GM23248 (cell line): ENCODE results near the gene CORO2A. TPM values are rescaled to one million over a fixed set of nuclear protein-coding genes. Genes with fewer than 3 reads are reported as not detected.

Experiments used
- DNase-seq: peaks from one replicate; pipeline ENCODE4 v3.0.0-alpha.2; 2015
- H2AFZ ChIP-seq: fragments of 200-600 bp; sonication (generic); 2 replicates; pipeline ENCODE4 v1.6.1; 2016; ENCODE audit warnings: antibody characterized with exemption
- H3F3A ChIP-seq: fragments of 200-600 bp; sonication (generic); 2 replicates; pipeline ENCODE4 v1.6.1; 2016; ENCODE audit warnings: mild to moderate bottlenecking, antibody characterized with exemption, mixed run types; ENCODE audit not compliant: insufficient read depth
- H3K27ac ChIP-seq: fragments of 200-600 bp; sonication (generic); 2 replicates; pipeline ENCODE4 v1.5.1; 2016; ENCODE audit warnings: mild to moderate bottlenecking
- H3K27me3 ChIP-seq: fragments of 200-600 bp; sonication (generic); replicated peaks from 2 replicates; pipeline ENCODE4 v1.6.1; 2016; ENCODE audit warnings: mild to moderate bottlenecking; ENCODE audit not compliant: insufficient read depth
- H3K36me3 ChIP-seq: fragments of 200-600 bp; sonication (generic); 2 replicates; pipeline ENCODE4 v1.6.1; 2016; ENCODE audit warnings: low read depth, mild to moderate bottlenecking
- H3K4me1 ChIP-seq: fragments of 200-600 bp; sonication (generic); 2 replicates; pipeline ENCODE4 v1.6.1; 2016; ENCODE audit warnings: mild to moderate bottlenecking; ENCODE audit not compliant: insufficient read depth
- H3K4me2 ChIP-seq: fragments of 200-600 bp; sonication (generic); one replicate; pipeline ENCODE4 v1.6.1; 2016; ENCODE audit warnings: mild to moderate bottlenecking; ENCODE audit not compliant: unreplicated experiment
- H3K4me3 ChIP-seq: fragments of 200-600 bp; sonication (generic); 2 replicates; pipeline ENCODE4 v1.5.1; 2016; ENCODE audit warnings: mild to moderate bottlenecking
- H3K79me2 ChIP-seq: fragments of 200-600 bp; sonication (generic); 2 replicates; pipeline ENCODE4 v1.6.1; 2016; ENCODE audit warnings: mild to moderate bottlenecking; ENCODE audit not compliant: insufficient read depth
- H3K9ac ChIP-seq: fragments of 200-600 bp; sonication (generic); 2 replicates; pipeline ENCODE4 v1.6.1; 2016; ENCODE audit warnings: mild to moderate bottlenecking
- H3K9me2 ChIP-seq: fragments of 200-600 bp; sonication (generic); 2 replicates; pipeline ENCODE4 v1.6.1; 2016; ENCODE audit warnings: mixed run types, mild to moderate bottlenecking, moderate library complexity; ENCODE audit not compliant: insufficient read depth
- H3K9me3 ChIP-seq: fragments of 200-600 bp; sonication (generic); one replicate; pipeline ENCODE4 v1.6.1; 2017; ENCODE audit warnings: low read depth
- H4K20me1 ChIP-seq: fragments of 200-600 bp; sonication (generic); 2 replicates; pipeline ENCODE4 v1.6.0; 2016; ENCODE audit not compliant: insufficient read depth
- EZH2 ChIP-seq: fragments of 200-600 bp; sonication (generic); IDR thresholded peaks from 2 replicates; pipeline ENCODE4 v1.6.1; 2018; ENCODE audit warnings: antibody characterized with exemption, mild to moderate bottlenecking; ENCODE audit not compliant: insufficient read depth, poor library complexity, severe bottlenecking
- EZH2phosphoT487 ChIP-seq: fragments of 200-600 bp; sonication (generic); IDR thresholded peaks from 2 replicates; pipeline ENCODE4 v1.6.1; 2018; ENCODE audit warnings: antibody characterized with exemption, moderate library complexity, mild to moderate bottlenecking, low read depth; ENCODE audit not compliant: insufficient read depth
- WGBS, 2 experiments: methylation state at CpG; one replicate each; pipeline ENCODE4 v1.1.6; 2015 to 2017; ENCODE audit warnings: low lambda C conversion rate in 2 of 2, low coverage in 1 of 2; ENCODE audit errors: missing lambda C conversion rate in 2 of 2; 5-methylcytosine and 5-hydroxymethylcytosine counted together
- in situ Hi-C: fragments of 300-500 bp; cut with MboI; formaldehyde crosslinking; loops from 2 replicates; pipeline ENCODE4 v1.15.0; 2020
- polyA plus RNA-seq: library from polyadenylated mRNA; unstranded; fragments of >200 nt; fragmentation: Nextera tagmentation; extraction: Ambion mirVana; gene quantifications from 2 replicates; pipeline ENCODE4 v1.2.1, GENCODE V29; 2016
- total RNA-seq: library from RNA; depleted of rRNA; stranded (reverse); fragments of >200 nt; shearing (Covaris generic); gene quantifications from 2 replicates; pipeline ENCODE4 v1.2.3, GENCODE V29; 2014

Gene CORO2A
- total and polyA plus RNA-seq, 2 experiments from 2014 or later, result 0.86 to 1.3 TPM

GRCh38 chr9:98097836-98098235, 94.6 kb downstream of the CORO2A start:
- Histone ChIP-seq H3K36me3 (no peaks in the 10 kb centered on the region), H3K27me3 (no peaks in the 10 kb centered on the region), H3K4me3 (no peak overlapping the region), H3K4me1 (no peaks in the 10 kb centered on the region), H3K4me2 (no peak overlapping the region), H3K9me2 (no peaks in the 10 kb centered on the region), H3K9ac (no peak overlapping the region), H3K27ac (no peak overlapping the region), H3K79me2 (no peaks in the 10 kb centered on the region), H2AFZ (no peak overlapping the region), H3F3A (no peaks in the 10 kb centered on the region), H3K9me3 (no peaks in the 10 kb centered on the region), H4K20me1 (no peaks in the 10 kb centered on the region)
- 65 to 70% methylated on average over 4 of the region's 4 CpGs for whole genome bisulfite sequencing, 2 experiments
- DNase-seq, result no peak
- in situ Hi-C loops, result no loop called here
- TF ChIP-seq EZH2 (no peak), EZH2phosphoT487 (no peak)

- Histone ChIP-seq H3K79me2 (no peaks in the 10 kb centered on the region), H3K9me2 (no peaks in the 10 kb centered on the region), H3K4me1 (no peaks in the 10 kb centered on the region), H4K20me1 (no peaks in the 10 kb centered on the region), H3K4me3 (no peak overlapping the region), H3K4me2 (no peak overlapping the region), H3K36me3 (no peaks in the 10 kb centered on the region), H3K27ac (no peak overlapping the region), H2AFZ (no peak overlapping the region), H3F3A (no peaks in the 10 kb centered on the region), H3K9ac (no peak overlapping the region), H3K9me3 (no peaks in the 10 kb centered on the region), H3K27me3 (no peaks in the 10 kb centered on the region)
- TF ChIP-seq EZH2 (no peak), EZH2phosphoT487 (no peak)
- in situ Hi-C loops, result no loop called here
- no peak for DNase-seq
- WGBS, 2 experiments, result 91 to 94% methylated on average over 5 of the region's 5 CpGs
Observed at GRCh38 chr9:98096091-98096490, 96.3 kb downstream of the CORO2A start.

- H3K27me3 ChIP-seq, result no peaks in the 10 kb centered on the region
- WGBS, 2 experiments, result 78 to 80% methylated on average over 7 of the region's 7 CpGs
- no peak overlapping the region for H3K4me3 ChIP-seq
- TF ChIP-seq EZH2 (no peak), EZH2phosphoT487 (no peak)
- no peaks in the 10 kb centered on the region for H3K9me3 ChIP-seq
- no peaks in the 10 kb centered on the region for H3K4me1 ChIP-seq
- H3K9me2 ChIP-seq, result no peaks in the 10 kb centered on the region
- H3K9ac ChIP-seq, result no peak overlapping the region
- no peaks in the 10 kb centered on the region for H3K36me3 ChIP-seq
- H2AFZ ChIP-seq, result no peak overlapping the region
- H3K79me2 ChIP-seq, result no peaks in the 10 kb centered on the region
- H3K4me2 ChIP-seq, result no peak overlapping the region
- no peaks in the 10 kb centered on the region for H3F3A ChIP-seq
- no peaks in the 10 kb centered on the region for H4K20me1 ChIP-seq
- no peak overlapping the region for H3K27ac ChIP-seq
- DNase-seq, result no peak
- in situ Hi-C loops, result no loop called here
Observed at GRCh38 chr9:98095401-98095800, 97.0 kb downstream of the CORO2A start.

- no peaks in the 10 kb centered on the region for H4K20me1 ChIP-seq
- no peaks in the 10 kb centered on the region for H3K27me3 ChIP-seq
- in situ Hi-C loops, result no loop called here
- H3K4me3 ChIP-seq, result no peak overlapping the region
- H3K9me3 ChIP-seq, result no peaks in the 10 kb centered on the region
- no peak overlapping the region for H3K4me2 ChIP-seq
- TF ChIP-seq EZH2phosphoT487 (no peak), EZH2 (no peak)
- DNase-seq, result no peak
- no peak overlapping the region for H3K27ac ChIP-seq
- WGBS, 2 experiments, result 91% methylated on average over 16 of the region's 16 CpGs
- no peaks in the 10 kb centered on the region for H3K9me2 ChIP-seq
- H3K79me2 ChIP-seq, result no peaks in the 10 kb centered on the region
- no peaks in the 10 kb centered on the region for H3F3A ChIP-seq
- no peaks in the 10 kb centered on the region for H3K4me1 ChIP-seq
- H3K9ac ChIP-seq, result no peak overlapping the region
- H3K36me3 ChIP-seq, result no peaks in the 10 kb centered on the region
- H2AFZ ChIP-seq, result no peak overlapping the region
Observed at GRCh38 chr9:98094851-98095250, 97.6 kb downstream of the CORO2A start.

GRCh38 chr9:98094316-98094715, 98.1 kb downstream of the CORO2A start:
- Histone ChIP-seq H3K27ac (no peak overlapping the region), H3K9ac (no peak overlapping the region), H3K27me3 (no peaks in the 10 kb centered on the region), H3K79me2 (no peaks in the 10 kb centered on the region), H3K36me3 (no peaks in the 10 kb centered on the region), H3K4me3 (no peak overlapping the region), H3K4me2 (no peak overlapping the region), H3F3A (no peaks in the 10 kb centered on the region), H3K9me3 (no peaks in the 10 kb centered on the region), H3K9me2 (no peaks in the 10 kb centered on the region), H3K4me1 (no peaks in the 10 kb centered on the region), H2AFZ (no peak overlapping the region), H4K20me1 (no peaks in the 10 kb centered on the region)
- in situ Hi-C loops, result no loop called here
- no peak for DNase-seq
- WGBS, 2 experiments, result 91 to 97% methylated on average over 4 of the region's 4 CpGs
- no peak for TF ChIP-seq EZH2phosphoT487
- no peak for TF ChIP-seq EZH2
